HG03060 (cell line): ENCODE data around the gene OR8A1.
A peak's percentile ranks its signal among the peaks of the same experiment; 100 is the strongest.

Experiments
- ATAC-seq: cut with Tn5 transposase; IDR thresholded peaks from one replicate; pipeline ENCODE4 v1.9.1; 2021; ENCODE audit warnings: low read depth, moderate number of reproducible peaks; ENCODE audit not compliant: unreplicated experiment

The OR8A1 gene

DNA sequence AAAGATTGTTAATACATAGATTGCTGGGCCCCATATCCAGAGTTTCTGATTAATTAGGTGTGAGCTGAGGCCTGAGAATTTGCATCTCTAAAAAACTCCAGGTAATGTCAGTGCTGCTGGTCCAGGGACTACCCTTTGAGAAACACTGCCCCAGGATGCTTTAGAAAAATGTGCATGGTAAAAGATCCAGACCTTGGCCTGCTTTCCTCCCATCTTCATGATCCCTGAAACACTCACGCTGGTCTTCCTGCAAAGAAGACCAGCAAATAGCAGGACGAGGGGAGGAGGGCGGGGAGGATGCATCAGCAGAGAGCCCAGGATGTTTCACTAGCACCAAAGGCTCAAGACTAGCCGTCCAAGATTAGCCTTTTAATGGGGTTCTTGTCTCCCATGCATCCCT lies at the start of gene OR8A1:
Gene OR8A1 (plus strand): TSS at position 301 of the 400 bp plus-strand sequence. CDS start 123 bp downstream, outside the sequence.
- no peak for ATAC-seq

DNA sequence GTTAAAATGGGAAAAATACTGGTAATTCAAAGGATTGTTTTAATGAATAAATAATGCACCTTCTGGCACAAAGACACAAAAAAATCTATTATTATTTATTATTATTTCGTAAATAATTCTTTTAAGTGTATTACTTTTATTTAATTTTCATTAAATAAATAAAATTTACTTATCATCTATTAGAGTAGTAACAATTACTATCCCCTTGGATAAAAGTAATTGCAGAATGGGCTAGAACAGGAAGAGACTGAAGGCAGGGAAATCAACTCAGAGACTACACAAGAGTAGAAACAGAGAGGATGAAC lies 49.3 kb upstream of the OR8A1 start:
- ATAC-seq, result no peak

- no peak for ATAC-seq
Observed at GRCh38 chr11:124533626-124534025, 36.2 kb upstream of the OR8A1 start.

DNA sequence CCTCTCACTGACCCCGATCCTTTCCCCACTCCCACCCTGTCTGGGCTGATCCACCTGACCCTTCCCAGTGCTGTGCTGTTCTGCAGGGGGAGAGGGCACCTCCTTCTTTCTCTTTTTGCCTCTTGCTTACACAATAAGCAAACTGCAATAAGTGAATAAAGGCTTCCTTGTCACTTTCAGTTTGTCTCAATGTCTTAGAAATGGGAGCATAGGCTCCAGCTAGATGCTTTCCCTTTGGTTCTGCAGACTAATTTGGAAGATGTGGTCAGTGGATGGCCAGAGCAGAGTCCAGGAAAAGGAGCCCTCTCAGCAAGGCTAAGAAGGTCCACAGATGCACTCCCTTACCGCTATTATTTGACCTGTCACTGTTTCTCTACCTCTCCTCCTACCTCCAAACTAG lies 35.7 kb upstream of the OR8A1 start:
- ATAC-seq, result no peak

- ATAC-seq, result no peak
Observed at GRCh38 chr11:124535552-124536232, 34.1 kb upstream of the OR8A1 start.

DNA sequence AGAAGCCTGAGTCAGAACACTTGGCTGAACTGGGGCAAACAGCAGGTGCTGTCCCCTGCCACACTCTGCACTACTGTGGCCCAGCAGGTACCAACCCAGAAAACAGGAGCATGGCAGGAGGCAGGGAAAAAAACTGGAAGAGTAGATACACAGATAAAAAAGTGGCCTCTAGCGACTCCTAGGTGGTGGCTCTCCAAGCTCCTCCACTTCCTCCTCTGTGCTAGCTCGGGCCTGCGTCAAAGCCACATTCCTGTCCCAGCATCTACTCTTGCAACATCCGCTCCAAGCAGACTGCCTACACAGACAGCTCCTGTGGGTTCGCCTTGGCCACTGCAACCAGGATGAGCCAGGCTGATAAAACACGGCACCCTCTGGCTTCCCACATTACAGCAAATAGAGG lies 33.3 kb upstream of the OR8A1 start:
- no peak for ATAC-seq

GRCh38 chr11:124538019-124538418 lies 31.8 kb upstream of the OR8A1 start:
- ATAC-seq, result no peak

GRCh38 chr11:124541204-124541603 lies 28.6 kb upstream of the OR8A1 start:
- no peak for ATAC-seq

DNA sequence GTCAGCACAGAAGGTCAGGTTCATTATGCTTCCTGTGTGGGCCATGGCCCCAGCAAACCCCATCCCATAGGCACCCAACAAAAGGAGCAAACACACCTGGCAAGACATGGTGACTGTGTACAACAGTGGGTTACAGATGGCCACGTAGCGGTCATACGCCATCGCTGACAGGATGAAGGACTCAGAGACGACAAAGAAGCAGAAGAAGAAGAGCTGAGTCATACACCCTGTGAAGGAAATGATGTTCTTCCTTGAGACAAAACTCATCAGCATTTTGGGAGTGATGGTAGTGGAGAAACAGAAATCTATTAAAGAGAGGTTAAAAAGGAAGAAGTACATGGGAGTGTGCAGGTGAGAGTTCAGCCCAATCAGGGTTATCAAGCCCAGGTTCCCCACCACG lies 26.7 kb upstream of the OR8A1 start:
- ATAC-seq, result no peak

DNA sequence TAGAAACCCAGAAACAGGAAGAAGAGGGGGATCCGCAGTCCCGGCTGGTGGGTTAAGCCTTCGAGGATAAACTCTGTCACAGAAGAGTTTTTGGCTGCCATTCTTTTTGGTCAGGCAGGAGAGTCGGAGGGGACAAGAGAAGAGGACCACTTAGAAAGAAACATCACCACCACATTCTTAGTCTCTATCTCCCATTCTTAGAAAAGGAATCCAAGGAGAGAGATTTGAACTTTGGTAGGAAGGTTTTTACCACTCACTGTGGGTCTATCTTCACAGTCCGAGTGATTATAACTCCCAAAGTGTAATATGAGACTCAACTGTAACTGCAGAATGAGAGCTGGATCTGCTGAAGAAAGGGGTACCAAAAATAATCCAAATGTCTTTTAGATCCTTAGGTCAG lies 26.2 kb upstream of the OR8A1 start, which contains the start of gene OR8B12:
Gene OR8B12 (minus strand): TSS at position 101 of the 400 bp plus-strand sequence. CDS start 0 bp downstream, at position 101.
- ATAC-seq, result no peak

DNA sequence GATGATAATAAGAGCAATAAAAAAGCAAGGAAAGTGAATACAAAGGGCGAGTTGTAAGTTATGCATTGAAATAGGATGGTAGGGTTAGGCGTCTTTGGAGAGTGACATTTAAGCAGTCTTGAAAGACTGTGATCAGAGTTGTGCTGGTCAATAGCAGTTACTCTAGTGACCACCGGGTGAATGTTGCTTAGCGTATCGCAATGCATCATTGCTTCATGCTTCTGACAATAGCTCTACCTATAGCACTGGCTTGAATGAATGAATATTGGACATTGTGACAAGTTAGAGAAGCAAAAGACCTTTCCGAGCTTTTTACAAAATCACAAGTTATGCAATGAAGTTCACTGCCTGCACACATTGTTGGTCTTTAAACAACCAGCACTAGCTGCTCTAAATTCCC lies 18.6 kb upstream of the OR8A1 start:
- ATAC-seq, result no peak

DNA sequence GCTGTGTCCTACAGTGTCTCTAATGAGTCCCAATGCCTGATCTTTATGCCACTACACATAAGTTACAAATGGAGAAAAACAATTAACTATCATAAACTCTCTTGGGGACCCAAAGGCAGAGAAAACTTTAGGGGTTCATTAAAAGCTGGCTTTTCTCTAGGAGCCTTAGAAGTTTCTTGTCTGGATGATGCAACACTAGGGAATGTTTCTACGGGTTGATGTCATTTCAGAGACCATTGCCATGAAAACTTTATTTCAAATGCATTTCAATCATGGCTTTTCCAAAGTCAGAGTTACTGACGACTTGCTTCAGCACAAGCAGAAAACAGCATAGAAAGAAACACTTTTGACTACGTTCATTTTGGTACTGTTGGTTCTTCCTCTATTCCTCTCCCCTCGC lies 17.8 kb upstream of the OR8A1 start:
- no peak for ATAC-seq

DNA sequence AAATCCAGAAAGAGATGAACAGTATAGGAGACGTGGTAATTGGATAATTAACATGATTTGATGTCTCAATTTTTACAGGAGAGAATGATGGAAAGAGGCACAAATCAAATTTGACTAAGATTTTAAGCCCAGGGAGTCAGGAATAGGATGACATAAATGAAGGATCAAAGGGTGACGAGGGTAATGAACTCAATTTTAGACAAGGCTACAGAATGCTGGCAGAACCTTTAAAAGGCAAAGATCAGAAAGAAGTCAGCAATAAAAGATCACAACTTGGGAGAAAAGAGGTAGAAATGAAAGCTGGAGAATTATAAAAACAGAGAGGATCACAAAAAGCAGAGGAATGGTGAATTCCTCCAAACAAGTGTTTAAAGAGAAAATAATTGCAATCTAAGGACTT lies 13.0 kb upstream of the OR8A1 start:
- ATAC-seq, result no peak

DNA sequence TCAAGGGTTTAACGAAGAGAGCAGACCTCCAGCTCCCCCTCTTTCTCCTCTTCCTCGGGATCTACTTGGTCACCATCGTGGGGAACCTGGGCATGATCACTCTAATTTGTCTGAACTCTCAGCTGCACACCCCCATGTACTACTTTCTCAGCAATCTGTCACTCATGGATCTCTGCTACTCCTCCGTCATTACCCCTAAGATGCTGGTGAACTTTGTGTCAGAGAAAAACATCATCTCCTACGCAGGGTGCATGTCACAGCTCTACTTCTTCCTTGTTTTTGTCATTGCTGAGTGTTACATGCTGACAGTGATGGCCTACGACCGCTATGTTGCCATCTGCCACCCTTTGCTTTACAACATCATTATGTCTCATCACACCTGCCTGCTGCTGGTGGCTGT lies 363 bp downstream of the OR8A1 start:
- ATAC-seq, result no peak

- no peak for ATAC-seq
Observed at GRCh38 chr11:124577716-124578427, 8.1 kb downstream of the OR8A1 start.

DNA sequence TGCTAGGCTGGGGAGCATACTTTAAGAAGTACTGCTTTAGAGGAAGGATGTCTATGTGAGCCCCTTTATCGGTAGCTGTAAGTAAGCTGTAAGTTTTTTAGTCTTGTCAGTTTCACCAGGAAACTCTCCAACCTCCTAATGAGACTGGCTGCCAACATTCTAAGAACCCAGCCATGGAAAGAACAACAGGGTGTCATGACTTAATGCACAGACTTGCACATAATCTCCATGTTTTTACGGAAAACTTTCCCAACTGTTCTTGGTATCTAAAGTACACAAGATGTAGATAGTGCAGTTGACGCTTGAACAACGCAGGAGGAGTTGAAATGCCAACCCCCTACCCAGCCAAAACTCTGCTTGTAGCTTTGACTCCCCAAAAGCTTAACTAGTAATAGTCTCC lies 9.0 kb downstream of the OR8A1 start:
- ATAC-seq, result no peak

- ATAC-seq, result no peak
Observed at GRCh38 chr11:124581817-124582216, 12.0 kb downstream of the OR8A1 start.

GRCh38 chr11:124582565-124582964 lies 12.8 kb downstream of the OR8A1 start:
- ATAC-seq, result no peak

DNA sequence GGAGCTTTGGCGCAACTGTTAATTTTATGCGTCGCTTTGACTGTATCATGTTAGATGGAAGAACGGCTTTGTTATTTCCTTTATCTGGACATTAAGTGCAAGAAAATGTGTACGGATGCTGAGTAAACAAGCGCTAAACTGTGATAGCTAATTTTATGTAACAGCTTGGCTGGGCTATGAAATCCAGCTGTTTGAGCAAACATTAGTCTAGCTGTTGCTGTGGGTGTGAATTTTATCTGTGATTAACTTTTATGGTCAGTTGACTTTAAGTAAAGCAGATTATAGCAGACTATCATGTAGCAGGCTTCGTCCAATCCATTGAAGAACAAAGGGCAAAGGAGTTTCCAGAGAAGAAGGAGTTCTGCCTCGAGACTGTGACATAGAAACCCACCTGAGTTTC lies 14.0 kb downstream of the OR8A1 start:
- ATAC-seq, result no peak

DNA sequence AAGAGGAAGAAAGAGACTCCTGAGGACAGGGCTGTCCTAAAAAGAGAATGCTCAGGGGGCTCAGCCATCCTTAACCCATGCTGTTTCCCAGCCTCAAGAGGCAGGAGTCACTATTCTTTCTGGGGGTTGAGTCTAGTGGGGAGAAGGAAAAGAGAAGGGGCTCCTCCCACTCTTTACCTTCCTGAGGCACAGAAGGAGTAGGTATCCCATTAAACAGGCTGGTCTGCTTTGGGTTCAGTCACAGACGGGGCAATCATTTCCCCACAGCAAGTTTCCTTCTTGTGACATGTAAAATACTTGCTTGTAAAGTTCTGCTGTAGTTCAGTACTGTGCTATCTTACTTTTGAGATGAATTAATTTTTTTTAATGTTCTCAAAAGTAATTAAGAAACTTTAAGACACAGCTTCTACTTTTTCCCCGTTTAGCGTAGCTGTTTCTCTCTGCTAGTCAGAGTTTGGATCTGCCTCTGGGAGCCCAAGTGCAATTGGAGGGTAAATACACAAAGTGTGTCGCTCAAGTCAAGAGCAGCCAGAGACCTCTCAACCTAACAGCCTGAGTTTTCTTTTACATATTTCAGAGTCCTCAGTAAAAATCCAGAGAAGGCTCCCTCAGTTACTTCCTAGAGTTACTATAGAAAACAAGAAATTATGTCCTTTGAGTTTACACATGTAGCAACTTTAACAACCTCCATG lies 15.0 kb downstream of the OR8A1 start:
- no peak for ATAC-seq

DNA sequence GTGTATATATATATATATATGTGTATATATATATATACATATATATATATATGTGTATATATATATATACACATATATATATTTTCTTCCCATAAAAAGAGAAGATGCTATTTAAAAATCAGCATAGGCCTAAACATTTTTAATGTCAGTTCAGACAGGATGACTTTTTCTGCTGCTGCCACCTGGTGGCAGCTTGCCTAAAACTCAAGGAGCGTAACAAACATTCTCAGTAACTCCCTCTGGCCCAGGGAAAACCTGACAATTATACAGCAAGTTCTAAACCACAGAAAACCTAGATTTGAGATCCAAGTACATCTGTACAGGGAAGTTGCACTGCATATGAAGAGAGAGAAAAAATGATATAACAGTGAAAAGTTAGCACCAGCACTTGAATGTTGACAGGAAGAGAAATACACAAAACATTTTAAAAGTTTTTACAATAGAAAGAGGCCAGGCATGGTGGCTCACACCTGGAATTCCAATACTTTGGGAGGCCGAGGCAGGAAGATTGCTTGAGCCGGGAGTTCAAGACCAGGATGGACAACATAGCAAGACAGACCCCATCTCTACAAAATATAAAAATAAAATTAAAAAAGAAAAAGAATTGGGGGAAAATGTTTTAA lies 16.6 kb downstream of the OR8A1 start:
- ATAC-seq, result peak; percentile 52
